H1 (cell line): ENCODE measurements around the gene CYP17A1. TPM values are rescaled to one million over a fixed set of nuclear protein-coding genes. Genes with fewer than 3 reads are reported as not detected.

Source experiments
- CTCF ChIA-PET: fragments of 300-600 bp; sonication (Branson Sonifier 250); formaldehyde crosslinking; loops from one replicate; lab custom pipeline; 2021; ENCODE audit not compliant: partially characterized antibody; lab: Charles Lee
- POLR2A ChIA-PET: fragments of 300-600 bp; sonication (Branson Sonifier 250); formaldehyde crosslinking; loops from one replicate; lab custom pipeline; 2021; ENCODE audit warnings: inconsistent platforms; ENCODE audit not compliant: partially characterized antibody; lab: Charles Lee
- DNase-seq, 2 experiments: peaks; one replicate each; pipeline versions ENCODE4 v3.0.0 to v3.0.0-alpha.2; 2010 to 2022; ENCODE audit warnings: low spot score in 2 of 2, low read depth in 1 of 2, mixed read lengths in 1 of 2
- FAIRE-seq: peaks from 2 replicates; lab custom pipeline; 2011; peaks lifted over from hg19 to GRCh38; lab: Jason Lieb, UNC
- H2AFZ ChIP-seq: 2 replicates; pipeline ENCODE4 v1.8.1; 2012; ENCODE audit warnings: low read length, inconsistent platforms
- H2AK5ac ChIP-seq: 2 replicates; pipeline ENCODE4 v1.6.1; 2013; ENCODE audit warnings: low read depth, low read length
- H2BK120ac ChIP-seq: replicated peaks from 2 replicates; pipeline ENCODE3; 2013; ENCODE audit warnings: low read depth, low read length, inconsistent platforms
- H2BK12ac ChIP-seq: 2 replicates; pipeline ENCODE4 v1.6.1; 2013; ENCODE audit warnings: low read depth, low read length
- H2BK15ac ChIP-seq: 2 replicates; pipeline ENCODE4 v1.6.1; 2013; ENCODE audit warnings: low read length
- H2BK20ac ChIP-seq: 2 replicates; pipeline ENCODE4 v1.6.1; 2013; ENCODE audit warnings: low read length
- H2BK5ac ChIP-seq: 2 replicates; pipeline ENCODE4 v1.6.1; 2013; ENCODE audit warnings: low read depth, low read length
- H3K14ac ChIP-seq: 2 replicates; pipeline ENCODE4 v1.6.1; 2013; ENCODE audit warnings: inconsistent platforms; ENCODE audit not compliant: insufficient read length
- H3K18ac ChIP-seq: 2 replicates; pipeline ENCODE4 v1.6.1; 2013; ENCODE audit warnings: low read length; ENCODE audit errors: extremely low read depth
- H3K23ac ChIP-seq: 2 replicates; pipeline ENCODE4 v1.6.1; 2013; ENCODE audit warnings: inconsistent platforms; ENCODE audit not compliant: insufficient read length
- H3K23me2 ChIP-seq: 2 replicates; pipeline ENCODE4 v1.6.1; 2013; ENCODE audit warnings: low read depth, low read length
- H3K27ac ChIP-seq: 2 replicates; pipeline ENCODE4 v1.6.1; 2011; ENCODE audit warnings: low read depth, low read length, inconsistent platforms
- H3K27me3 ChIP-seq, 4 experiments: replicated peaks in 1 of 4; 1 replicate in 1 of 4; 2 replicates in 3 of 4; pipeline versions ENCODE4 v1.6.1 to v1.8.1; 2011 to 2013; ENCODE audit warnings: low read length in 3 of 4, mild to moderate bottlenecking in 3 of 4, inconsistent platforms in 2 of 4, mixed read lengths in 2 of 4, moderate library complexity in 1 of 4; ENCODE audit not compliant: control insufficient read depth in 3 of 4, insufficient read depth in 3 of 4; ENCODE audit errors: extremely low read depth in 1 of 4
- H3K36me3 ChIP-seq, 4 experiments: 2 replicates each; pipeline versions ENCODE4 v1.6.1 to v1.8.1; 2011 to 2013; ENCODE audit warnings: mild to moderate bottlenecking in 4 of 4, low read length in 3 of 4, moderate library complexity in 2 of 4, control low read depth in 1 of 4, inconsistent platforms in 1 of 4; ENCODE audit not compliant: insufficient read depth in 4 of 4, control insufficient read depth in 2 of 4
- H3K4ac ChIP-seq: replicated peaks from 2 replicates; pipeline ENCODE3; 2013; ENCODE audit warnings: low read length, low read depth, mixed read lengths, inconsistent platforms; ENCODE audit not compliant: insufficient read length
- H3K4me1 ChIP-seq, 4 experiments: replicated peaks in 1 of 4; 1 replicate in 1 of 4; 2 replicates in 3 of 4; pipeline versions ENCODE4 v1.6.1 to v1.8.1; 2011 to 2013; ENCODE audit warnings: low read length in 3 of 4, inconsistent platforms in 2 of 4, mixed read lengths in 1 of 4; ENCODE audit not compliant: insufficient read depth in 4 of 4, control insufficient read depth in 3 of 4
- H3K4me2 ChIP-seq, 2 experiments: 2 replicates each; pipeline versions ENCODE4 v1.6.1 to v1.8.1; 2011 to 2013; ENCODE audit warnings: low read depth in 2 of 2, low read length in 2 of 2, control low read depth in 1 of 2, inconsistent platforms in 1 of 2, mild to moderate bottlenecking in 1 of 2; ENCODE audit not compliant: insufficient read depth in 1 of 2
- H3K4me3 ChIP-seq, 4 experiments: fragments of 200-600, 300-600 bp in 1 of 4; sonication (generic), shearing (Covaris generic), sonication (Bioruptor Twin) in 1 of 4; 2 replicates each; pipeline versions ENCODE4 v1.5.1 to v1.8.1; 2011 to 2016; ENCODE audit warnings: low read length in 4 of 4, low read depth in 3 of 4, control low read depth in 2 of 4, inconsistent platforms in 2 of 4, mild to moderate bottlenecking in 2 of 4, mixed read lengths in 1 of 4, moderate library complexity in 1 of 4; ENCODE audit not compliant: insufficient read depth in 2 of 4; ENCODE audit errors: extremely low read depth in 1 of 4
- H3K56ac ChIP-seq: replicated peaks from 2 replicates; pipeline ENCODE3; 2013; ENCODE audit warnings: low read depth, mild to moderate bottlenecking, mixed read lengths, low read length, inconsistent platforms; ENCODE audit not compliant: insufficient read length
- H3K79me1 ChIP-seq: 2 replicates; pipeline ENCODE4 v1.6.1; 2013; ENCODE audit warnings: low read depth, low read length, control low read depth
- H3K79me2 ChIP-seq, 2 experiments: 2 replicates each; pipeline versions ENCODE4 v1.6.1 to v1.8.1; 2012 to 2013; ENCODE audit warnings: low read length in 2 of 2, mild to moderate bottlenecking in 2 of 2, inconsistent platforms in 1 of 2; ENCODE audit not compliant: insufficient read depth in 2 of 2, control insufficient read depth in 1 of 2
- H3K9ac ChIP-seq, 4 experiments: replicated peaks in 1 of 4; 1 replicate in 1 of 4; 2 replicates in 3 of 4; pipeline versions ENCODE4 v1.6.1 to v1.8.1; 2011 to 2013; ENCODE audit warnings: low read depth in 3 of 4, low read length in 3 of 4, control low read depth in 2 of 4, mild to moderate bottlenecking in 2 of 4, moderate library complexity in 2 of 4, inconsistent platforms in 1 of 4; ENCODE audit errors: extremely low read depth in 1 of 4
- H3K9me3 ChIP-seq, 2 experiments: 2 replicates each; pipeline versions ENCODE4 v1.6.1 to v1.8.1; 2012 to 2013; ENCODE audit warnings: mild to moderate bottlenecking in 2 of 2, moderate library complexity in 2 of 2, control low read depth in 1 of 2, inconsistent platforms in 1 of 2, low read depth in 1 of 2, low read length in 1 of 2, mixed read lengths in 1 of 2; ENCODE audit not compliant: insufficient read depth in 2 of 2
- H4K20me1 ChIP-seq, 2 experiments: replicated peaks in 1 of 2; 2 replicates each; pipeline versions ENCODE3 to v1.8.1; 2011 to 2013; ENCODE audit warnings: inconsistent platforms in 2 of 2, low read length in 2 of 2, mild to moderate bottlenecking in 1 of 2; ENCODE audit not compliant: insufficient read depth in 2 of 2, control insufficient read depth in 1 of 2
- H4K5ac ChIP-seq: 2 replicates; pipeline ENCODE4 v1.6.1; 2013; ENCODE audit warnings: low read length, low read depth, mixed read lengths, inconsistent platforms; ENCODE audit not compliant: insufficient read length
- H4K8ac ChIP-seq: 2 replicates; pipeline ENCODE4 v1.8.0; 2013; ENCODE audit warnings: mild to moderate bottlenecking, moderate library complexity, low read length, inconsistent platforms; ENCODE audit not compliant: insufficient read depth; ENCODE audit errors: extremely low read depth
- H4K91ac ChIP-seq: replicated peaks from 2 replicates; pipeline ENCODE3; 2013; ENCODE audit warnings: low read length, mixed read lengths, inconsistent platforms; ENCODE audit not compliant: insufficient read length
- ATF2 ChIP-seq: IDR thresholded peaks from 2 replicates; pipeline ENCODE4 v1.6.1; 2012; ENCODE audit warnings: low read length, inconsistent platforms
- BRCA1 ChIP-seq: IDR thresholded peaks from 2 replicates; pipeline ENCODE4 v1.6.1; 2012; ENCODE audit warnings: low read depth, low read length, improper control_type of control experiment
- E2F6 ChIP-seq: IDR thresholded peaks from 2 replicates; pipeline ENCODE4 v1.6.1; 2012; ENCODE audit warnings: inconsistent platforms
- EGR1 ChIP-seq: IDR thresholded peaks from 2 replicates; pipeline ENCODE4 v1.6.1; 2011; ENCODE audit warnings: low read depth, low read length, borderline replicate concordance
- HDAC2 ChIP-seq, 2 experiments: fragments of 300-600 bp in 1 of 2; sonication (generic) in 1 of 2; IDR thresholded peaks; 2 replicates each; pipeline ENCODE4 v1.6.1; 2011 to 2012; ENCODE audit warnings: low read depth in 2 of 2, low read length in 2 of 2, mild to moderate bottlenecking in 2 of 2, moderate library complexity in 2 of 2, borderline replicate concordance in 1 of 2, inconsistent platforms in 1 of 2
- HDAC6 ChIP-seq: IDR thresholded peaks from one replicate; pipeline ENCODE4 v1.7.1; 2012; ENCODE audit warnings: low read depth, mild to moderate bottlenecking, inconsistent platforms, low read length, moderate library complexity
- KDM5A ChIP-seq: fragments of 200-600 bp; IDR thresholded peaks from 2 replicates; pipeline ENCODE4 v1.7.1; 2012; ENCODE audit warnings: mild to moderate bottlenecking, low read length, inconsistent platforms, mixed read lengths
- MAFK ChIP-seq: IDR thresholded peaks from 2 replicates; pipeline ENCODE4 v1.6.1; 2012; ENCODE audit warnings: low read depth, mild to moderate bottlenecking, improper control_type of control experiment, low read length
- RFX5 ChIP-seq: IDR thresholded peaks from 2 replicates; pipeline ENCODE4 v1.6.1; 2011; ENCODE audit warnings: low read depth, low read length, improper control_type of control experiment, borderline replicate concordance
- SP4 ChIP-seq: IDR thresholded peaks from 2 replicates; pipeline ENCODE4 v1.6.1; 2012; ENCODE audit warnings: low read length, inconsistent platforms
- SRF ChIP-seq: IDR thresholded peaks from 2 replicates; pipeline ENCODE4 v1.6.1; 2011; ENCODE audit warnings: mild to moderate bottlenecking, low read depth, low read length, moderate library complexity
- WGBS, 2 experiments: shearing (Covaris generic) in 1 of 2; methylation state at CpG; one replicate each; pipeline versions ENCODE4 v1.1.6 to v1.1.7; 2013 to 2015; ENCODE audit warnings: low lambda C conversion rate in 2 of 2, mixed read lengths in 2 of 2, inconsistent platforms in 1 of 2, low coverage in 1 of 2, missing lambda C conversion rate in 1 of 2; ENCODE audit not compliant: insufficient replicate concordance in 2 of 2, insufficient coverage in 1 of 2, insufficient read length in 1 of 2; ENCODE audit errors: extremely low coverage in 1 of 2, missing lambda C conversion rate in 1 of 2; 5-methylcytosine and 5-hydroxymethylcytosine counted together
- polyA plus RNA-seq, 7 experiments: library from polyadenylated mRNA; depleted of rRNA in 3 of 7; stranded (reverse) in 5 of 7; unstranded in 2 of 7; fragments of >200 nt in 5 of 7; fragments of 200-250 nt in 2 of 7; gene quantifications; 1 replicate in 5 of 7; 2 replicates in 1 of 7; 4 replicates in 1 of 7; pipeline versions ENCODE4 v1.2.1 to v1.2.3, GENCODE V29; 2011 to 2013; ENCODE audit warnings: missing spikeins in 2 of 7, mixed read lengths in 2 of 7
- total RNA-seq: library from RNA; stranded (reverse); fragmentation: NEBNext Ultra II Directional; extraction: Animal tissue kit (Norgen Biotek cat#: 25700); gene quantifications from 2 replicates; pipeline ENCODE4 v1.2.1, GENCODE V29; 2021

The CYP17A1 gene
- total and polyA plus RNA-seq, 2 of the 8 experiments (the other 6 are each of a cell fraction or from before 2014, with no cell fraction given) = not detected

- no peak overlapping the region for H3K4me3 ChIP-seq
- H4K5ac ChIP-seq = no peak overlapping the region
- no peaks in the 10 kb centered on the region for H4K20me1 ChIP-seq
- CTCF ChIA-PET = interaction anchor here (0.7 to 2.9 kb wide), 6 partner anchors 7 to 91 kb away, joined by 3 to 12 read pairs (median 5); no protein-coding TSS in a partner anchor
- H3K4ac ChIP-seq = no peak overlapping the region
- no peak for DNase-seq
- no peak overlapping the region for H3K23ac ChIP-seq
- H3K14ac ChIP-seq = no peak overlapping the region
- no peak overlapping the region for H2BK20ac ChIP-seq
- H2BK5ac ChIP-seq = no peak overlapping the region
- H3K18ac ChIP-seq = no peak overlapping the region
- no peak overlapping the region for H2AFZ ChIP-seq
- H3K27me3 ChIP-seq = no peaks in the 10 kb centered on the region
- POLR2A ChIA-PET = interaction anchor here (1.0 kb wide), 1 partner anchor 11 kb away, joined by 3 read pairs; the partner anchor contains the start of gene CYP17A1
- H2BK15ac ChIP-seq = no peak overlapping the region
- H3K79me2 ChIP-seq = no peaks in the 10 kb centered on the region
- 96% methylated on average over 7 of the region's 9 CpGs; no CpG with 5 or more reads in 1 of the 2 experiments for WGBS, 2 experiments
- H2AK5ac ChIP-seq = no peak overlapping the region
- no peak overlapping the region for H3K9ac ChIP-seq
- H4K8ac ChIP-seq = no peak overlapping the region
- H3K36me3 ChIP-seq = no peaks in the 10 kb centered on the region
- no peak overlapping the region for H2BK12ac ChIP-seq
- no peak overlapping the region for H3K4me2 ChIP-seq
- FAIRE-seq = no peak
- H4K91ac ChIP-seq = no peak overlapping the region
- no peak overlapping the region for H3K56ac ChIP-seq
- H2BK120ac ChIP-seq = no peak overlapping the region
- H3K79me1 ChIP-seq = no peaks in the 10 kb centered on the region
- no peak overlapping the region for H3K27ac ChIP-seq
- H3K4me1 ChIP-seq = no peaks in the 10 kb centered on the region; a peak in 2 of 7 replicates
- peaks cover 4 to 11% of the 10 kb centered on the region in 2 experiments; a peak in 2 of 4 replicates for H3K9me3 ChIP-seq
- no peaks in the 10 kb centered on the region for H3K23me2 ChIP-seq
- TF ChIP-seq BRCA1 (no peak), SRF (no peak), MAFK (no peak), EGR1 (no peak), E2F6 (no peak), SP4 (no peak), RFX5 (no peak), KDM5A (no peak), HDAC6 (no peak), ATF2 (no peak), HDAC2 (IDR thresholded peaks at IDR 0.05; ENCODE audit: borderline replicate concordance in 1 of 2, low read depth in 2 of 2, low read length in 2 of 2) (no peak)
These were observed 10.9 kb downstream of the CYP17A1 start for GRCh38 chr10:102826148-102826796.
